HFF-Myc (cell line): ENCODE results near the gene SCYL3.

ENCODE experiments used
- DNase-seq: peaks from one replicate; pipeline ENCODE4 v3.0.0-alpha.2; 2011; ENCODE audit warnings: low read depth; ENCODE audit errors: extremely low read depth
- H3K4me3 ChIP-seq: replicated peaks from 2 replicates; pipeline ENCODE4 v1.5.1; 2011; ENCODE audit warnings: low read depth, mild to moderate bottlenecking, control low read depth, low read length
- TF ChIP-seq, protein P1 (sequence below): IDR thresholded peaks from 2 replicates; pipeline ENCODE4 v1.5.1; 2012; ENCODE audit warnings: mild to moderate bottlenecking, low read depth, low read length, control low read depth; ENCODE audit errors: missing control alignments

SCYL3 gene, protein sequence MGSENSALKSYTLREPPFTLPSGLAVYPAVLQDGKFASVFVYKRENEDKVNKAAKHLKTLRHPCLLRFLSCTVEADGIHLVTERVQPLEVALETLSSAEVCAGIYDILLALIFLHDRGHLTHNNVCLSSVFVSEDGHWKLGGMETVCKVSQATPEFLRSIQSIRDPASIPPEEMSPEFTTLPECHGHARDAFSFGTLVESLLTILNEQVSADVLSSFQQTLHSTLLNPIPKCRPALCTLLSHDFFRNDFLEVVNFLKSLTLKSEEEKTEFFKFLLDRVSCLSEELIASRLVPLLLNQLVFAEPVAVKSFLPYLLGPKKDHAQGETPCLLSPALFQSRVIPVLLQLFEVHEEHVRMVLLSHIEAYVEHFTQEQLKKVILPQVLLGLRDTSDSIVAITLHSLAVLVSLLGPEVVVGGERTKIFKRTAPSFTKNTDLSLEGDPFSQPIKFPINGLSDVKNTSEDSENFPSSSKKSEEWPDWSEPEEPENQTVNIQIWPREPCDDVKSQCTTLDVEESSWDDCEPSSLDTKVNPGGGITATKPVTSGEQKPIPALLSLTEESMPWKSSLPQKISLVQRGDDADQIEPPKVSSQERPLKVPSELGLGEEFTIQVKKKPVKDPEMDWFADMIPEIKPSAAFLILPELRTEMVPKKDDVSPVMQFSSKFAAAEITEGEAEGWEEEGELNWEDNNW

GRCh38 chr1:169893645-169894423, at the start of gene SCYL3:
TSS of gene SCYL3 (minus strand) at chr1:169893896. CDS start at chr1:169888840, 5,056 bp downstream.
- DNase-seq, result peak; percentile 97
- TF ChIP-seq, protein P1, sequence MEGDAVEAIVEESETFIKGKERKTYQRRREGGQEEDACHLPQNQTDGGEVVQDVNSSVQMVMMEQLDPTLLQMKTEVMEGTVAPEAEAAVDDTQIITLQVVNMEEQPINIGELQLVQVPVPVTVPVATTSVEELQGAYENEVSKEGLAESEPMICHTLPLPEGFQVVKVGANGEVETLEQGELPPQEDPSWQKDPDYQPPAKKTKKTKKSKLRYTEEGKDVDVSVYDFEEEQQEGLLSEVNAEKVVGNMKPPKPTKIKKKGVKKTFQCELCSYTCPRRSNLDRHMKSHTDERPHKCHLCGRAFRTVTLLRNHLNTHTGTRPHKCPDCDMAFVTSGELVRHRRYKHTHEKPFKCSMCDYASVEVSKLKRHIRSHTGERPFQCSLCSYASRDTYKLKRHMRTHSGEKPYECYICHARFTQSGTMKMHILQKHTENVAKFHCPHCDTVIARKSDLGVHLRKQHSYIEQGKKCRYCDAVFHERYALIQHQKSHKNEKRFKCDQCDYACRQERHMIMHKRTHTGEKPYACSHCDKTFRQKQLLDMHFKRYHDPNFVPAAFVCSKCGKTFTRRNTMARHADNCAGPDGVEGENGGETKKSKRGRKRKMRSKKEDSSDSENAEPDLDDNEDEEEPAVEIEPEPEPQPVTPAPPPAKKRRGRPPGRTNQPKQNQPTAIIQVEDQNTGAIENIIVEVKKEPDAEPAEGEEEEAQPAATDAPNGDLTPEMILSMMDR, result no peak
- H3K4me3 ChIP-seq, result peak within 1 kb of the TSS; percentile 79

- TF ChIP-seq, protein P1, result no peak
- H3K4me3 ChIP-seq, result no peak overlapping the region
These were observed 48.5 kb upstream of the SCYL3 start for GRCh38 chr1:169941982-169942830.

DNA sequence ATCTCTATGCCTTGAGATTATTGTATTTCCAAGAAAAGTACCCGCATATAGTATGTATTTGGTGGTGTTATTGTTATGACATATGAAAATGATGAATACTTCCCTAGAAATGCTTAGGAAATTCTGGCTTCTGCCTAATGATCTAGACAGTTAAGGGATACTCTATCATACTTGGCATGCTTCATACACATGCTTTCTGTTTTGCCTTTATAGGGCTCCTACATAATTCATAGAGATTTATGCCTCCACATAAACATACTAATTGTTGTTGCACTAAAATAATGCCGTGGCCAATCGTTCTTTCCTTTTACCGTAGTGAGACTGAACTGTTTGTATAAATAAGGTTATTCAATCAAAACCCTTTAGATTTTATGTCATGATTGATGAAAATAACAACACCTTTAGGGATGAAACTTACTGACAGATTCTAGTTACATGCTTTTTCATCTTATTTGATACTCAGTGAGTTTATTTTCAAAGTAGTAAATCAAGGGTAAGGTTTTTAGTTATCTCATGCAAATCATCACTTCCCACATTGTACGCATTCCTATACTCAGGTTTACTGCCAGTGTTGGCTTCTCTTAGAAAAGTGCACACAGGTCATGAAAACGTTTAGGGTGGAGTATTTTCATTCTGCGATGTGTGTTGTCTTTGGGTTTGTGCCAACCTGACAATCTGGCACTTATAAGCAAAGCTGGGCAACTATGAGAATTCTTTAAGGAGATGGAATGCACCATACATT, 40.5 kb upstream of the SCYL3 start:
- DNase-seq, result peak; percentile 12
- TF ChIP-seq, protein P1, result no peak
- H3K4me3 ChIP-seq, result no peak overlapping the region

More at GRCh38 chr1:169941982-169942830, 48.5 kb upstream of the SCYL3 start:
- peak; percentile 65 for DNase-seq

- no peak overlapping the region for H3K4me3 ChIP-seq
- TF ChIP-seq, protein P1, result no peak
- DNase-seq, result no peak
These were observed 38.1 kb upstream of the SCYL3 start for GRCh38 chr1:169931795-169932231.

GRCh38 chr1:169929210-169929526, 35.5 kb upstream of the SCYL3 start:
- TF ChIP-seq, protein P1, result no peak
- H3K4me3 ChIP-seq, result no peak overlapping the region
- no peak for DNase-seq
